SU-DHL-6 (cell line): Measurements from ENCODE around the gene FAM229A.

Experiments used
- EZH2phosphoT487 ChIP-seq: fragments of 200-600 bp; sonication (generic), shearing (Covaris generic); conservative IDR thresholded peaks from 2 replicates; pipeline ENCODE4 v1.6.1; 2018; ENCODE audit warnings: mild to moderate bottlenecking, antibody characterized with exemption, low read length, moderate library complexity, mixed read lengths
- TF ChIP-seq, protein P1 (sequence below): fragments of 200-600 bp; sonication (generic); IDR thresholded peaks from one replicate; pipeline ENCODE4 v1.5.1; 2017; ENCODE audit warnings: antibody characterized with exemption, mild to moderate bottlenecking, low read length, moderate library complexity; ENCODE audit not compliant: insufficient read depth, poor library complexity, severe bottlenecking

DNA sequence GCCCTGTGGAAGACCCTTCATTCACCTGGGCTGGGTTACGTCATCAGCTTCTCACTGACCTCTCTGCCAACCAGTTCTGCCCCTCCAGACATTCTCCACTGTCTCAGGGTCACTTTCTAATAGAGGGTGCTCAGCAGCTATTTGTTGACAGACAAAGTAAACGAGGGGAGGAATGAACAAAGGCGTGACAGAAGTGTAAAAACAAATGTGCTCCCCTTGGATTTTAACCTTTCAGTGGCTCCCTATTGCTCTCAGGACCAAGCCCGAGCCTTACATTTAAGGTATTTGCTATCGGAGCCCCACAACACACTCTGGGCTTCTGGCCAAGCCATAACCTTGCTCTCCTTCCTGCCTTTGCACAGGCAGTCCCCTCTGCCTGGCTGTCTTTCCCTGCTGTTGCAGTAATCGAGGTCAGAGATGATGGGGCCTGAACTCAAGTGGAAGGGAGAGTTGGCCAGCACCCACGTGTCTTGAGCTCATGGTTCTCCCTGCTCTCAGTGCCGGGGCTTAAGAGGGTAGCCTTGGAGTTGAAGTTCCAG lies 16.9 kb downstream of the FAM229A start:
- TF ChIP-seq, protein P1, sequence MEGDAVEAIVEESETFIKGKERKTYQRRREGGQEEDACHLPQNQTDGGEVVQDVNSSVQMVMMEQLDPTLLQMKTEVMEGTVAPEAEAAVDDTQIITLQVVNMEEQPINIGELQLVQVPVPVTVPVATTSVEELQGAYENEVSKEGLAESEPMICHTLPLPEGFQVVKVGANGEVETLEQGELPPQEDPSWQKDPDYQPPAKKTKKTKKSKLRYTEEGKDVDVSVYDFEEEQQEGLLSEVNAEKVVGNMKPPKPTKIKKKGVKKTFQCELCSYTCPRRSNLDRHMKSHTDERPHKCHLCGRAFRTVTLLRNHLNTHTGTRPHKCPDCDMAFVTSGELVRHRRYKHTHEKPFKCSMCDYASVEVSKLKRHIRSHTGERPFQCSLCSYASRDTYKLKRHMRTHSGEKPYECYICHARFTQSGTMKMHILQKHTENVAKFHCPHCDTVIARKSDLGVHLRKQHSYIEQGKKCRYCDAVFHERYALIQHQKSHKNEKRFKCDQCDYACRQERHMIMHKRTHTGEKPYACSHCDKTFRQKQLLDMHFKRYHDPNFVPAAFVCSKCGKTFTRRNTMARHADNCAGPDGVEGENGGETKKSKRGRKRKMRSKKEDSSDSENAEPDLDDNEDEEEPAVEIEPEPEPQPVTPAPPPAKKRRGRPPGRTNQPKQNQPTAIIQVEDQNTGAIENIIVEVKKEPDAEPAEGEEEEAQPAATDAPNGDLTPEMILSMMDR = no peak
- TF ChIP-seq EZH2phosphoT487 = no peak
